NT2/D1 (cell line): Measurements from ENCODE around the gene EIF4G3.

Experiments used
- SUZ12 ChIP-seq: IDR thresholded peaks from 2 replicates; pipeline ENCODE4 v1.6.1; 2011; ENCODE audit not compliant: insufficient read length, insufficient read depth; ENCODE audit errors: extremely low read depth
- YY1 ChIP-seq: IDR thresholded peaks from 2 replicates; pipeline ENCODE4 v1.6.1; 2011; ENCODE audit not compliant: insufficient read length, insufficient read depth
- ZNF274 ChIP-seq: IDR thresholded peaks from 2 replicates; pipeline ENCODE4 v1.6.1; 2011; ENCODE audit warnings: mild to moderate bottlenecking, low read depth, low read length

DNA sequence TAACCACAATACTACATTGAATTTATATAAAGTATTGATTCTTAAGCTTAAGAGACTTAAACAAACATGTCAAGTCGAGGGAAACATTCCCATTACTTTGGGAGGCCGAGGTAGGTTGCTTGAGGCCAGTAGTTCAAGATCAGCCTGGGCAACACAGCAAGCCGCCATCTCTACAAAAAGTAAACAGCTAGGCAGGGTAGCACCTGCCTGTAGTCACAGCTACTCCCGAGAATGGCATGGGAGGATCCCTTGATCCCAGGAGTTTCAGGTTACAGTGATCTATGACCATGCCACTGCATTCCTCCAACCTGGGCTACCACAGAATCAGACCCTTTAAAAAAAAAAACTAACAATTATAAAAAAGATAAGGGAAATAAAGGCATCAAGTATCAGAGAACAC, 50.4 kb downstream of the EIF4G3 start:
- TF ChIP-seq YY1 (no peak), ZNF274 (no peak), SUZ12 (no peak)
